Sigmoid colon (tissue), 4 donors: ENCODE data around the gene RRBP1.

Source experiments
- CTCF ChIP-seq, 4 experiments: fragments of 450-650 bp in 3 of 4; fragments of 200-600 bp in 1 of 4; IDR thresholded peaks; one replicate each; pipeline ENCODE4 v1.5.1; 2016 to 2019; ENCODE audit warnings: antibody characterized with exemption in 4 of 4, mild to moderate bottlenecking in 3 of 4, moderate library complexity in 2 of 4
- POLR2A ChIP-seq, 2 donors: fragments of 450-650 bp; IDR thresholded peaks; one replicate each; pipeline ENCODE4 v1.6.1; 2016; ENCODE audit warnings: antibody characterized with exemption in 2 of 2, mild to moderate bottlenecking in 2 of 2, moderate library complexity in 2 of 2
- POLR2AphosphoS5 ChIP-seq, 4 donors: sonication (generic); formaldehyde crosslinking; IDR thresholded peaks; one replicate each; pipeline ENCODE4 v1.6.1; 2017; ENCODE audit warnings: antibody characterized with exemption in 4 of 4

DNA sequence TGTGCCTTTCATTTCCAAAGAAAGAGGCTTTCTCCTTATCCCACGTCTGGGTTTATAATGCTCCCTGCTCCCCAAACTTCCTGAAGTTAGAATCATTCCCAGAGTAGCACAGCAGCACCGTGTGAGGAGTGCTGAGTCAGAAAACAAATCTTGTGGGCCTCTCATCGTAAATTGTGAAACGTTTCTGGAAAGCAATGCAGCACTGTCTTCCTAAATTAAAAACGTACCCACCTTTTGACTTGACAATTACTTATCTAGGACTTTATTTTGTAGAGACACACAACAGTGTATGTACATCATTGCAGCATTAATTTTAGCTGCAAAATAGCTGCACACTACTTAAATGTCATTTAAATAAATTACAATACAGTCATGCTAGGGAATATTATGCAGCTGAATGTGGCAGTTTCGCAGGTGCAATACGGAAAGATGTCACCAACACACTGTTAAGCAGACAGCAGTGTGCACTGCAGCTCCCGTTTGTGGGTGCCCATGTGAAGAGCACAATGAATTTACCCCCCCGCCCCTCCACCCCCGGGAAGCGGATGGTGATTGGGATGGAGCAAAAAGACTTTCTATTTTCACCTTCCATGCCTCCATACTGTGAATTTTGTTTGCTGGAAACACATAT lies 30.8 kb downstream of the RRBP1 start:
- TF ChIP-seq CTCF (IDR thresholded peaks at IDR 0.05) = no peak
- no peak for TF ChIP-seq POLR2A (IDR thresholded peaks at IDR 0.05)
- TF ChIP-seq POLR2AphosphoS5 (IDR thresholded peaks at IDR 0.05) = no peak
